Stimulated activated CD4-positive, alpha-beta T cell treated with anti-CD3 and anti-CD28 coated beads, Interleukin-1b, Interleukin-23, amount 100 ng/mL, for 24 hours (primary cell): ENCODE results near the gene KRT33B.
"Not testable (repeated sequence)": the region's sequence is repeated elsewhere in the genome, so short reads cannot be mapped to it uniquely, and the experiment has no call there.

Experiments used
- DNase-seq, 4 experiments: peaks; one replicate each; pipeline ENCODE4 v3.0.0-alpha.2; 2020; ENCODE audit warnings: low read depth in 4 of 4, low spot score in 1 of 4

Gene KRT33B

GRCh38 chr17:41350381-41350878, 19.2 kb downstream of the KRT33B start, which contains the start of gene KRT33A:
Gene KRT33A (minus strand): TSS chr17:41350828. CDS start chr17:41350767, 61 bp downstream.
- DNase-seq = not testable (repeated sequence)

GRCh38 chr17:41347869-41348760, 21.5 kb downstream of the KRT33B start:
- no peak for DNase-seq

DNA sequence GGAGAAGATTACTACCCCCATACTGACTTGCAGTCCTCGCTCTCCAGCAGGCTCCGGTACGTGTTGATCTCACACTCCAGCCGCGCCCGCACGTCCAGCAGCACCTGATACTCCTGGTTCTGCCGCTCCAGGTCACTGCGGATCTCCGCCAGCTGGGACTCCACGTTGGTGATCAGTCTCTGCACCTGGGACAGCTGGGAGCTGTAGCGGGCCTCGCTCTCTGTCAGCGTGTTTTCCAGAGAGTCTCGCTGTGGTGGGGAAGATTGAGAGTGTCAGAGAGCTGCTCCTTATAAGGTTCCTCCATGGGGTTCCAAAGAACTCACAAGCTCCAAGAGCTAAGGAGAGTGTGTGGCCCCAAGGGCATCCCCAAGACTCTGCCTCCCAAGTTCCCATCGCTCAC, 23.2 kb downstream of the KRT33B start:
- not testable (repeated sequence) for DNase-seq

GRCh38 chr17:41345992-41346391, 23.6 kb downstream of the KRT33B start:
- no peak for DNase-seq

GRCh38 chr17:41343029-41343428, 26.6 kb downstream of the KRT33B start:
- no peak for DNase-seq

DNA sequence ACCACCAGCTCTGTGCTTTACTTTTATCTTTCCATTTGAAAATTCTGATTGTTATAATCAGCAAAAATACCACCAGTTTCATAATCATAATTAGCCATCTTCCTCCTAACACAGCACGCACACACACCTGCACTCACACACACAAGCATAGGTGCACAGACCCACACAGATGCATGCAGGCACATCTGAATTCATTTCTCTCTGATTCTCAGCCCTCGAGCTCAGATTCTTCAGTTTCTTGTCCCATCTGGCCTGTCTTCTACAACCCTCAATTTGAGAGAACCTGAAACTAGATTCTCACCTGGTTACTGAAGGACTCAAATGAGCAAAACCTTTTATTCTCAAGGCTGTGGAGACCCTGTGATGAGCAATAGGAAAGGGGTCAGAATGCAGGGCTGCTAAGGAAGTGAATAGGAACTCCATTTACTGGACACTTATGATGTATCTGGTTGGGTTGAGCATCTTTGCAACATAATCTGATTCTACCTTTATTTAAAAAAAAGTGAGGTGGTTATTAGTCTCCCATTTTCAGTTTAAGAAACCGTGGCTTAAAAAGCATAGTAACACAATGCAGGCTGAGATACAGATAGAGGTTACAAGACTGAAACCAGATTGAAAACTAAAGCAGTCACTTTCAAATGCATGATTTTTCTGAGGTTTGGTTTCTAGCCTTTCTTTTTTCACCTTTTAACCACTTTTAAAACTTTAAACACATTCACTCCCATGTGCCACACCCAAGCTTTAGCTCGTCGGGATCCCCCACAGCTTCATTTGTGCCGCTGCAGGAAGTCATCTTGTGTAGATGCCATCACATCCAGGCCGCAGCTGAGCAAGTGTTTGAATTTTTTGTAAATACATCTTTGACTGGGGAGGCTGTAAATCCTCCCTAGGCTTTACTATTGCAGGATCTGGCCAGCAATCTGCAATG, 28.4 kb downstream of the KRT33B start:
- DNase-seq = peak in 1 of 4 experiments; percentile 34

DNA sequence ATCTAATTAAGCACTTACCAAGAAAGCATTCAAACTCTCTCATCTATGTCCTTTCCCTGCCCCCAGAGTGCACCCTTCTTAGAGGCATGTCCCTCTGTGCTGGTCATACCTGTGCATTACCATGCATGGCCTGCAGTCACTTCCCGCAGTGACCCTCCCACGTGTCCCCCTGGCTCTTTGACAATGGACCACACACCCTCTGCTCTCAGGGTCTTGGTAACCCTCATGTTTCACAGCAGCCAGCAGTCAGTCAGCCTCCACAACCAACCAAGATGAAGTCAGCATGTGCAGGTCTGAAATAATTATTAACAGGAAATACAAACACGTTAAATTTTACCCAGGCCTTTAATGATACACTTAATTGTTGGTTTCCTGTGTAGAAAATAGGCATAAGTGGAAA, 29.1 kb downstream of the KRT33B start:
- DNase-seq = no peak

- DNase-seq = no peak
Observed at GRCh38 chr17:41339571-41340172, 29.9 kb downstream of the KRT33B start.

DNA sequence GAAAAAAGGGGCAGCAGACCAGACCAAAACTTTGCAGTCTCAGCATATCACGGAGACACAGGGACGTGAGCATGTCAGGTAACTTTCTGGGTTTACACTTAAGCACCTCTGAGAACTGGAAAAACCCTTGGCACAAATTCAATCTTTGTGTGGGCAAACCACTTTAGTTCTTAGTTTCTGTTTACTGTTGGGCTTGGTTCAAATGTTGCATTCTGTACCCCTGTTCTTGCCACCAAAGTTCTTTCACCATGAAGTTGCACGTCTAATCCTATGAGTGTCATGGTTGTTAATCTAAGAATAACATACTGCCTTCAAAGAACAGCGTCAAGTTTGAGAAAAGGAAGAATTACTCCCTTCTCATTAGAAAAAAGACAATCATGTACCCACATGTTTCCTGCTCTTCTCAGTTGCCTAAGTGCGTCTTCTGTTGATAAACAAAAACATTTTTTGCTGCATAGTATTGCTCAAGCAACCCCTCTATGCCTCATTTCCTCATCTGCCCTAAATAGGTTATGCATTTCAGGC, 30.6 kb downstream of the KRT33B start:
- no peak for DNase-seq

DNA sequence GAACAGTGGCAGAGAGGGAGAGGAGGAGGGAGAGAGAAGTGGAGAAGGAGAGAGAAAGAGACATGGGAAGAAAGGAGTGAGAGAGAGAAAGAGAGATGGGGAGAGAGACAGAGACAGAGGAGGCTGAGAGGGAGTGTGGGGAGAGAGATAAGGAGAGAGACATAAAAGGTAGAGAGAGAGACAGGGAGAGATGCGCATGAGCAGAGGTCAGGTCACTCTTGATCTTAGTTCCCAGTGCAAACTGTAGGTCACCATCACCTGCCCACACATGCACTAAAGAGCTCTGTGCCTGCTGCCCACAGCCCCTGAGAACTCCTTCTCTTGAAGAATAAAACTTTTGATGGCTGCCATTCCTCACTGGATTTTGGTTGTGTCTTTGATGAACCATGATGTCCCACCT, 33.9 kb downstream of the KRT33B start:
- DNase-seq = no peak

DNA sequence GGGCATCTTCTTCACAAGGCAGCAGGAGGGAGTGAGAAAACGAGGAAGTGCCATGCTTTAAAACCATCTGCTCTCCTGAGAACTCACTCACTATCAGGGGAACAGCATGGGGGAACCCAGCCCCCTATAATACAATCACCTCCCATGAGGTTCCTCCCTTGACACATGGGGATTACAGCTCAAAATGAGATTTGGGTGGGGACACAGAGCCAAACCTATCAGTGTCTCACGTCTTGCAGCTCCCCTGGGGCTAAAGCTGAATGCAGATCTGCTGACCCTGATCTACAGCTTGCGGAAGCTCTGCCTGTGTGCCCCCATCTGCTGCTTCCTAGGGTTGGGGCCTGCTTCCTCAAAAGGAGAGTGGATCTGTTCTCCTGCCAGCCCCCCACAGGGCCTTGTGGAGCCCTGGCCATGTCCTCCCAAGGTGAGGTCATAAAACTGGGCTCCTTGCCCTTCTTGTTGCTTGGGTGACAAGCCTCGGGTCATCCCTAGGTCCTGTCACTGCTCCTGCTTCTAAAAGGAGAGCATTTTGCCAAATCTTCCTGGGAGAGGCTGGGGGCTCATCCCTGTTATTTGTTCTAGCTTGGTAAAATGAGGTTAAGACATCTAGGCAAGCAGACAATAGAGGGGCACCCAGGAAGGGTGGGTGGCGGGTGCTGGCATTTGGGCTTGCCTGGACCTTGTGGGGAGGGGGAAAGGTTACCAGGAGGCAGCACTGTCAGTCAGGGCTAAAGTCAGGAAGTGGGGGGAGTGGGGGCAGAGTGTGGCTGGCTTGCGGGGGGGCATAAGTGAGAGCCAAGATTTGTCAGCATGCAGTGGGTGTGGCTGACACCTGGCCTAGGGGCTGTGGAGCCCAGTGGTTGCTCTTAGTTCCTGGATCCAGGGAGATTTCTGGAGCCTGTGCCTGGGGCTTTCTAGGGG, 35.0 kb downstream of the KRT33B start:
- DNase-seq = no peak

GRCh38 chr17:41333836-41334235, 35.8 kb downstream of the KRT33B start:
- no peak for DNase-seq

DNA sequence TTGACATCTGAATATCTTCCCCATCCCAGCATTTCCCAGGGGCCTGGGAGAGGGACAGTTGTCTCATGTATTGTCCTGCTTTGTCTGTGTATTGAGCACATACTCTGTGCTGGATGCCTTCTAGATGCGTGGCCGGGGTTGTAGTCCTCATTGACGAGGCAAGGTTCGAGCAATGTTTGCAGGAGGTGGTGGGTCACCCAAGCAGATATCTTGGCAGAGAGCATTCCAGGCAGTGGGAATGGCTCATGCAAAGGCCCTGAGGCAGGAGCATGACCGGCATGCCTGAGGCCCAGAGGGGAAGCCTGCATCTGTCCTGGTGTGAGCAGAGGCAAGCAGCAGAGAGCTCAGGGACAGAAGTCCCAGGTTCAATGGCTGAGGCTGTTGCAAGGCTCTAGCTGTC, 36.5 kb downstream of the KRT33B start:
- DNase-seq = no peak

DNA sequence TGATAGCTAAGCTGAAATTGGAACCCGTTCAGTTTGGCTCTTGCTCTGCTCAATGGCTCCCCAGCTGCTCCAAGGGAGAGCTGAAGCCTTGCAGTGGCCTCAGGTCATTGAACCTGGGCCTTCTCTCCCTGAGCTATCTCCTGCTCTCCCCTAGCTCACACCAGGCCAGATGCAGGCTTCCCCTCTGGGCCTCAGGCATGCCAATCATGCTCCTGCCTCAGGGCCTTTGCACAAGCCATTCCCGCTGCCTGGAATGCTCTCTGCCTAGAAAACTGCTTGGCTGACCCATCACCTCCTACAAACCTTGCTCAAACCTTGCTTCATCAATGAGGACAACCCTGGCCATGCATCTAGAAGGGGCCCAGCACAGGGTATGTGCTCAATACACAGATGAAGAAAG, 37.4 kb downstream of the KRT33B start:
- no peak for DNase-seq

GRCh38 chr17:41331606-41332005, 38.0 kb downstream of the KRT33B start:
- DNase-seq = no peak

DNA sequence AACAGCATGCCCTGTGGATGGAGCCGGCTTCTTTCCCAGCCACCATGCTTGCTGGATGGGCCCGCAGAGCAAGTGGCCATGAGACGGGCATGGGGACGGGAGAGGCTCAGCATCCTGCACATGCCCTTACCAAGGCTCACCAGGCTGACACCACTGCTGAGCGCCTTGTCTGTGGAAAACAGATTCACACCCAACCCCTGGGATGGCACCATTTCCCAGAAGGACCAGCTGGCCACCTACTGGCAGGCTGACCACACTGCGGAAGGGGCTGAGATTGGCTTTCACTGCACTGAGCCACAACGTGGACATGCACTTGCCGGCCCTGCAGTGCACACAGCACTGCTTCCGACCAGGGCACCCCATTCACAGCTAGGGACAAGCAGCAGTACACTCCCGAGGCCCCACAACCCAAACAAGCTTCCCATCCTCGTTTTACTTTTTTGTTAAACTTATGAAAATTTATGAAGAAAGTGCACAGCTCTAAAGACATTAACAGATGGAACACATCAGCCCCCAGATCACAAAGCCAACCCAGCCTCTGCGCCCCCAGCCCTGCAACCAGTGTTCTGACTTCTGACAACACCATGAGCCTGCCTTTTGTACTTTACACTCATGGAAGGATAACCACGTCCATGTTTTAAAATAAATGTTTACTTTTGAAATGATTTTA, 40.2 kb downstream of the KRT33B start:
- DNase-seq = no peak

GRCh38 chr17:41328207-41328606, 41.4 kb downstream of the KRT33B start:
- DNase-seq = no peak

- DNase-seq = no peak
Observed at GRCh38 chr17:41327411-41328120, 42.0 kb downstream of the KRT33B start.
